Osteoblast (primary cell): ENCODE results near the gene CLTCL1. TPM values are rescaled to one million over a fixed set of nuclear protein-coding genes. Genes with fewer than 3 reads are reported as not detected.
A peak's percentile ranks its signal among the peaks of the same experiment; 100 is the strongest.

ENCODE experiments used
- DNase-seq: peaks from one replicate; pipeline ENCODE4 v3.0.0; 2011; ENCODE audit warnings: low spot score, mixed read lengths; ENCODE audit not compliant: insufficient read length; ENCODE audit errors: missing footprints
- H2AFZ ChIP-seq: 2 replicates; pipeline ENCODE4 v1.6.0; 2011; ENCODE audit warnings: mild to moderate bottlenecking, low read length
- H3K27ac ChIP-seq: 2 replicates; pipeline ENCODE4 v1.5.1; 2011; ENCODE audit warnings: mild to moderate bottlenecking, low read depth, low read length, moderate library complexity
- H3K27me3 ChIP-seq: 2 replicates; pipeline ENCODE4 v1.6.0; 2012; ENCODE audit warnings: mild to moderate bottlenecking, control low read depth, inconsistent platforms, low read length, moderate library complexity; ENCODE audit not compliant: insufficient read depth
- H3K36me3 ChIP-seq: 2 replicates; pipeline ENCODE4 v1.5.1; 2011; ENCODE audit warnings: mild to moderate bottlenecking, low read length, control low read depth, moderate library complexity; ENCODE audit not compliant: insufficient read depth
- H3K4me1 ChIP-seq: 2 replicates; pipeline ENCODE4 v1.5.1; 2011; ENCODE audit warnings: mild to moderate bottlenecking, low read length, control low read depth, moderate library complexity; ENCODE audit not compliant: insufficient read depth
- H3K4me2 ChIP-seq: 2 replicates; pipeline ENCODE4 v1.6.0; 2011; ENCODE audit warnings: mild to moderate bottlenecking, low read length; ENCODE audit not compliant: insufficient read depth
- H3K4me3 ChIP-seq: fragments of 200-600 bp; sonication (generic); 3 replicates; pipeline ENCODE4 v1.5.1; 2012; ENCODE audit warnings: mild to moderate bottlenecking, low read length, inconsistent platforms; ENCODE audit not compliant: insufficient read depth
- H3K79me2 ChIP-seq: 2 replicates; pipeline ENCODE4 v1.6.0; 2012; ENCODE audit warnings: mild to moderate bottlenecking, low read length, control low read depth, inconsistent platforms; ENCODE audit not compliant: insufficient read depth
- H3K9me3 ChIP-seq: 2 replicates; pipeline ENCODE4 v1.5.1; 2011; ENCODE audit warnings: low read depth, low read length, control low read depth
- H4K20me1 ChIP-seq: 2 replicates; pipeline ENCODE4 v1.6.0; 2012; ENCODE audit warnings: mild to moderate bottlenecking, low read length, control low read depth; ENCODE audit not compliant: insufficient read depth
- CTCF ChIP-seq: IDR thresholded peaks from 2 replicates; pipeline ENCODE4 v1.5.1; 2011; ENCODE audit warnings: mild to moderate bottlenecking, low read depth, low read length, moderate library complexity; ENCODE audit errors: extremely low read depth
- total RNA-seq: library from RNA; depleted of rRNA; stranded (reverse); fragments of >200 nt; gene quantifications from 2 replicates; pipeline ENCODE4 v1.2.3, GENCODE V29; 2012

Gene CLTCL1
- total RNA-seq, 1 donor = 29.7 TPM

- Histone ChIP-seq H3K9me3 (no peaks in the 10 kb centered on the region), H2AFZ (no peak overlapping the region), H3K4me3 (no peak overlapping the region), H3K27me3 (no peaks in the 10 kb centered on the region), H4K20me1 (no peaks in the 10 kb centered on the region), H3K27ac (no peak overlapping the region), H3K4me1 (peaks cover 13% of the 10 kb centered on the region), H3K79me2 (no peaks in the 10 kb centered on the region), H3K36me3 (no peaks in the 10 kb centered on the region), H3K4me2 (no peak overlapping the region)
- TF ChIP-seq CTCF = no peak
- DNase-seq = no peak
Observed at GRCh38 chr22:19295733-19296132, 4.2 kb upstream of the CLTCL1 start.

GRCh38 chr22:19292458-19293230 is 1.1 kb upstream of the CLTCL1 start:
- Histone ChIP-seq H3K4me1 (peaks cover 43% of the 10 kb centered on the region), H3K4me3 (peak overlapping the region; percentile 77), H3K36me3 (no peaks in the 10 kb centered on the region), H3K27me3 (no peaks in the 10 kb centered on the region), H3K4me2 (peak overlapping the region; percentile 99), H2AFZ (peak overlapping the region; percentile 98), H3K27ac (no peak overlapping the region), H3K9me3 (no peaks in the 10 kb centered on the region), H4K20me1 (peaks cover 6% of the 10 kb centered on the region), H3K79me2 (peaks cover 8% of the 10 kb centered on the region)
- no peak for DNase-seq
- TF ChIP-seq CTCF = no peak

DNA sequence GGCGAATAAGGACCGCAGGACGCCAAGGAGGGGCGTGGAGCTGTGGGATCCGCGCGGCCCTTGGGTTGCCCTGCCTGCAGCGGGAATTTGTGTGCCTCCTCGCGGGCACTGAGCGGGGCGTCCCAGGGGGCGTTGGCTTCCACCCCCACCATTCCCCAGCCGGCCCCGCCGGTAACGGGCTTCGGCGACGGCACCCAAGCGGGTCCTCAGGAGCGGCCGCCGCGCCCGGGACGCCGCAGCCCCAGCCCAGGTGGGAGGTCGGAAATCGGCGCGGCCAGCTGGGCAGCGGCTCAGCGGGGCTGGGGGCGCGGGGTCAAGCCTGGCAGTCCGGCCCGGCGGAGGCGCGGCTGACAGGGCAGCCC is 320 bp downstream of the CLTCL1 start:
- peak overlapping the region; percentile 77 for H3K4me3 ChIP-seq
- H3K27ac ChIP-seq = peak overlapping the region; percentile 66
- peaks cover 12% of the 10 kb centered on the region for H3K79me2 ChIP-seq
- peaks cover 6% of the 10 kb centered on the region for H4K20me1 ChIP-seq
- no peaks in the 10 kb centered on the region for H3K9me3 ChIP-seq
- peak overlapping the region; percentile 77 for H3K4me2 ChIP-seq
- TF ChIP-seq CTCF = no peak
- no peaks in the 10 kb centered on the region for H3K36me3 ChIP-seq
- H3K27me3 ChIP-seq = no peaks in the 10 kb centered on the region
- DNase-seq = peak; percentile 73
- H3K4me1 ChIP-seq = peaks cover 57% of the 10 kb centered on the region
- peak overlapping the region; percentile 48 for H2AFZ ChIP-seq

DNA sequence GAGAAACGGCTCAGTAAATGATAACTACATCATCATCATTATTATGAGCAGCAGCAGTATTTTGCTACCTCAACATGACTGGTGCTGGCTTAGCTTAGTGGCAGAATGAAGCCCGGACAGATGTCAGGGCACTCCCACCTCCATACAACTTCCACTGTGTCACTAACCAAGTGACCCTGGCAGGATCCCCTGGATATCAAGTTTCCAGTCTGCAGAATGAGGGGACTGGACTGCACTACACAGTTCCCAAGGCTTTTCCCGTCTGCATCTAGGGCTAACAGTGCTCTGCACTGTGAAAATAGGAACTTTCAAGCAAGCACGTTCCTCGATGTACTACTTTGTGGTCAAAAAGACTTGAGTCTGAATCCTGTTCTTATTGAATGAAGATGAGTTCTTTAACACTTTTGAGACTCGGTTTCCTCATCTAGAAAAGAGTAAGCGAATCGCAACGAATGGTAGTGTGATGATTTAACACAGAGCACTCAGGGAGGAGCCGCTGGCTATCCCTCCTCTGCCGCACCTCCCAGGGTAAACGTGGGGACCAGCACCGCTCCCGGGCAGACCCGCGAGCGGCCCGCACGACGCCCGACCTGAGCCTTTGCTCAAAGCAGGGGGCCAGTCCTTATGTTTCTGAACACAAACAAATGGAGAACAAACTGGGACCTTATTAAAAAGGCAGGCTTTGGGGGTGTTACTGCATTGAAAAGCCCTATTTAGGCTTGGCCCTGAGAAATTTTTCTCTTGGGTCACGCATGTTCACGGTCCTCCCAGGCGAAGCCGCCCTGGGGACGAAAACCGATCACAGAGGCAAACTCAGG is 910 bp downstream of the CLTCL1 start:
- no peaks in the 10 kb centered on the region for H3K36me3 ChIP-seq
- no peaks in the 10 kb centered on the region for H3K27me3 ChIP-seq
- DNase-seq = peak; percentile 53
- peaks cover 6% of the 10 kb centered on the region for H4K20me1 ChIP-seq
- peak overlapping the region; percentile 48 for H2AFZ ChIP-seq
- no peak for TF ChIP-seq CTCF
- peaks cover 12% of the 10 kb centered on the region for H3K79me2 ChIP-seq
- H3K27ac ChIP-seq = peak overlapping the region; percentile 66
- peaks cover 63% of the 10 kb centered on the region for H3K4me1 ChIP-seq
- peak overlapping the region; percentile 77 for H3K4me3 ChIP-seq
- H3K9me3 ChIP-seq = no peaks in the 10 kb centered on the region
- peak overlapping the region; percentile 77 for H3K4me2 ChIP-seq
